Nephron (organoid): ENCODE measurements around the gene PPP1R14B.

ENCODE experiments used
- H3K27ac Mint-ChIP-seq, 3 experiments: 2 replicates each; pipeline ENCODE4 v1.8.0; 2020; ENCODE audit warnings: mixed read lengths in 3 of 3, mild to moderate bottlenecking in 2 of 3, moderate library complexity in 1 of 3
- H3K27me3 Mint-ChIP-seq: 2 replicates; pipeline ENCODE4 v1.8.0; 2021; ENCODE audit warnings: low read depth, mild to moderate bottlenecking, moderate library complexity, mixed read lengths
- H3K36me3 Mint-ChIP-seq: 2 replicates; pipeline ENCODE4 v1.8.0; 2020; ENCODE audit warnings: low read depth, mixed read lengths
- H3K4me1 Mint-ChIP-seq: 2 replicates; pipeline ENCODE4 v1.8.0; 2020; ENCODE audit warnings: mixed read lengths
- H3K4me3 Mint-ChIP-seq, 3 experiments: 2 replicates each; pipeline ENCODE4 v1.8.0; 2020; ENCODE audit warnings: mild to moderate bottlenecking in 3 of 3, mixed read lengths in 3 of 3, moderate library complexity in 2 of 3
- H3K9me3 Mint-ChIP-seq: 2 replicates; pipeline ENCODE4 v1.8.0; 2020; ENCODE audit warnings: mixed read lengths
- CTCF ChIP-seq, 3 experiments: fragments of 200-600 bp; sonication (generic); IDR thresholded peaks; one replicate each; pipeline ENCODE4 v1.5.0; 2021; ENCODE audit warnings: antibody characterized with exemption in 3 of 3; ENCODE audit not compliant: unreplicated experiment in 3 of 3

PPP1R14B gene

GRCh38 chr11:64220271-64220670 lies 26.5 kb downstream of the PPP1R14B start:
- Mint-ChIP-seq H3K9me3 (no peaks in the 10 kb centered on the region), H3K27me3 (no peaks in the 10 kb centered on the region), H3K36me3 (no peaks in the 10 kb centered on the region), H3K4me1 (peaks cover 3% of the 10 kb centered on the region), H3K4me3 (no peak overlapping the region), H3K27ac (no peak overlapping the region)
- no peak for TF ChIP-seq CTCF (IDR thresholded peaks at IDR 0.05; ENCODE audit: unreplicated experiment in 3 of 3)

DNA sequence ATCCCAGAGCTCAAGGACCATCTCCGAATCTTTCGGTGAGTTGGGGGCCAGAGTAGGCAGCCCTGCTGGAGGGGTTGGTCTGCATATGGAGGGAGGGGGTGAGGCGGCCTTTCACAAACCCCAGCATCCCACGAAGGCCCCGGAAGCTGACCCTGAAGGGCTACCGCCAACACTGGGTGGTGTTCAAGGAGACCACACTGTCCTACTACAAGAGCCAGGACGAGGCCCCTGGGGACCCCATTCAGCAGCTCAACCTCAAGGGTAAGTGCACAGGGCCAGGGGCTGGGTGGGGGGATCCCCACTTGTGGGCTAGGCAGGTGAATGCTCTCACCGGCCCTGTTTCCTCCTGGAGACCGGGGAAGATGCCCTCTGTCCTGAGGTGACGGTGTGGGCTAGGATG lies 27.0 kb downstream of the PPP1R14B start:
- Mint-ChIP-seq H3K4me3 (no peak overlapping the region), H3K4me1 (no peaks in the 10 kb centered on the region), H3K9me3 (no peaks in the 10 kb centered on the region), H3K36me3 (no peaks in the 10 kb centered on the region), H3K27me3 (no peaks in the 10 kb centered on the region), H3K27ac (no peak overlapping the region)
- TF ChIP-seq CTCF (IDR thresholded peaks at IDR 0.05; ENCODE audit: unreplicated experiment in 3 of 3): no peak

DNA sequence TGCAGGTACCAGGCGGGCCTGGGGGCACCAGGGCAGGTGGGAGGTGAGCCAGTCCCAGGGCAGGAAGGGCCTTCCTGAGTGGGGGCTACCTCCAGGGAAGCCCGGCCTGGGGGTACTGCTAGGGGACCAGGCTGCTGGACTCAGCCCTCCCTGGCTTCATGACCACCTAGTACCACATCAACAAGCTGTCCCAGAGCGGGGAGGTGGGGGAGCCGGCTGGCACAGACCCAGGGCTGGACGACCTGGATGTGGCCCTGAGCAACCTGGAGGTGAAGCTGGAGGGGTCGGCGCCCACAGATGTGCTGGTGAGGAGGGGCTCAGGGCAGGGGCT lies 27.4 kb downstream of the PPP1R14B start:
- Mint-ChIP-seq H3K4me1 (no peaks in the 10 kb centered on the region), H3K27ac (no peak overlapping the region), H3K9me3 (no peaks in the 10 kb centered on the region), H3K4me3 (no peak overlapping the region), H3K36me3 (no peaks in the 10 kb centered on the region), H3K27me3 (no peaks in the 10 kb centered on the region)
- TF ChIP-seq CTCF (IDR thresholded peaks at IDR 0.05; ENCODE audit: unreplicated experiment in 3 of 3): no peak

GRCh38 chr11:64218628-64219353 lies 28.0 kb downstream of the PPP1R14B start:
- Mint-ChIP-seq H3K4me1 (no peaks in the 10 kb centered on the region), H3K27me3 (no peaks in the 10 kb centered on the region), H3K9me3 (no peaks in the 10 kb centered on the region), H3K36me3 (no peaks in the 10 kb centered on the region), H3K27ac (no peak overlapping the region), H3K4me3 (no peak overlapping the region)
- TF ChIP-seq CTCF (IDR thresholded peaks at IDR 0.05; ENCODE audit: unreplicated experiment in 3 of 3): no peak

DNA sequence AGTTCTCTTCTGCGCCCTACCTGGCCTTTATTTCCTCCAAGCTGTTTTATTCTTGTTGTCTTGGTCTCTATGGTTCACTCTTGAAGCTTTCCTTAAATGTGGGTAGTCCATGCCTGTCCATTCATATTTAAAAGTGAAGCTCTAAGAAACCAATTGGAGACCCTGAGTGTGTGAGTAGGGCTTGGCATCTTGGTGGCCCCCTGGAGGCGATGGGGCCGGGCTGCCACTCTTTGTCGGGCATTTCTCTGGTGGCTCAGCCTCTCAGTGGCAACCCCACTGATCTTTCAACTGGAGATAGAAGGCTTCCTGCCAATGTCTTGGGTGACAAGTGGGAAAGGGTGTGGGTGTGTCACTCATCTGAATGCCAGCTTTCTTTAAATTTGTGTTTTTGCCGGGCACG lies 29.9 kb downstream of the PPP1R14B start:
- no peaks in the 10 kb centered on the region for H3K36me3 Mint-ChIP-seq
- H3K27ac Mint-ChIP-seq: no peak overlapping the region
- H3K4me1 Mint-ChIP-seq: no peaks in the 10 kb centered on the region
- no peak overlapping the region for H3K4me3 Mint-ChIP-seq
- no peak for TF ChIP-seq CTCF (IDR thresholded peaks at IDR 0.05; ENCODE audit: unreplicated experiment in 3 of 3)
- H3K9me3 Mint-ChIP-seq: no peaks in the 10 kb centered on the region
- no peaks in the 10 kb centered on the region for H3K27me3 Mint-ChIP-seq

DNA sequence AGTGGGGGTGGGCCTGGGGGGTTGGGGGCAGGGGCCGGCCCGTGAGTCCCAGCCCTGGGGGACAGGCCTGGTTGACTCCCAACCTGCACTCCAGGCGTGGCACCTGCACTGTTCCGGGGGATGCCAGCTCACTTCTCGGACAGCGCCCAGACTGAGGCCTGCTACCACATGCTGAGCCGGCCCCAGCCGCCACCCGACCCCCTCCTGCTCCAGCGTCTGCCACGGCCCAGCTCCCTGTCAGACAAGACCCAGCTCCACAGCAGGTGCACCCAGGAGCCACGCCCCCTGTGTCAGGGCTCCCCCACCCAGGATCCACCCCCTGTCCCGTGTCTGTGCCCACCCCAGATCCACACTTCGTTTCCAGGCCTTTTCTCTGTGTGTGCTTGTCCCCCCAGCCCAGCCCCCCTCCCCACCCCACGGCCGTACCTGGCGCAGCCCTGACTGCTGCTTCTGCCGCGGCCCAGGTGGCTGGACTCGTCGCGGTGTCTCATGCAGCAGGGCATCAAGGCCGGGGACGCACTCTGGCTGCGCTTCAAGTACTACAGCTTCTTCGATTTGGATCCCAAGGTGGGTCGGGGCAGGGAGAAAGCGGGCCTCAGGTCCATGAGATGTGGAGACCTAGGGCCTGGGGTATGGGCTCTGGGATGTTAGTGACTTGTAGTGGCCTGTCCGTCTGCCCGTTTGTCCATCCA lies 35.4 kb downstream of the PPP1R14B start:
- Mint-ChIP-seq H3K36me3 (no peaks in the 10 kb centered on the region), H3K4me1 (peaks cover 5% of the 10 kb centered on the region), H3K27ac (no peak overlapping the region), H3K4me3 (no peak overlapping the region), H3K27me3 (no peaks in the 10 kb centered on the region), H3K9me3 (no peaks in the 10 kb centered on the region)
- no peak for TF ChIP-seq CTCF (IDR thresholded peaks at IDR 0.05; ENCODE audit: unreplicated experiment in 3 of 3)
